Fibroblast of lung (primary cell): ENCODE data around the gene RGS12. TPM values are rescaled to one million over a fixed set of nuclear protein-coding genes. Genes with fewer than 3 reads are reported as not detected.
A peak's percentile ranks its signal among the peaks of the same experiment; 100 is the strongest.

Experiments used
- DNase-seq, 2 donors: peaks; one replicate each; pipeline versions ENCODE4 v3.0.0 to v3.0.0-alpha.2; 2010; ENCODE audit warnings: low read depth in 2 of 2
- H2AFZ ChIP-seq: 2 replicates; pipeline ENCODE4 v1.5.1; 2012; ENCODE audit warnings: low read length, control low read depth, inconsistent platforms
- H3K27ac ChIP-seq: 2 replicates; pipeline ENCODE4 v1.5.1; 2011; ENCODE audit warnings: low read length, control low read depth; ENCODE audit not compliant: insufficient read depth
- H3K27me3 ChIP-seq: 2 replicates; pipeline ENCODE4 v1.5.1; 2011; ENCODE audit warnings: mild to moderate bottlenecking, low read length; ENCODE audit not compliant: control insufficient read depth, insufficient read depth
- H3K36me3 ChIP-seq: 2 replicates; pipeline ENCODE4 v1.5.1; 2011; ENCODE audit warnings: low read length; ENCODE audit not compliant: control insufficient read depth, insufficient read depth
- H3K4me1 ChIP-seq: 2 replicates; pipeline ENCODE4 v1.5.1; 2011; ENCODE audit warnings: low read length; ENCODE audit not compliant: control insufficient read depth, insufficient read depth; ENCODE audit errors: extremely low read depth
- H3K4me2 ChIP-seq: 2 replicates; pipeline ENCODE4 v1.5.1; 2011; ENCODE audit warnings: low read length, control low read depth; ENCODE audit not compliant: insufficient read depth; ENCODE audit errors: extremely low read depth
- H3K4me3 ChIP-seq, 4 experiments: fragments of 200-600 bp in 1 of 4; sonication (generic) in 1 of 4; replicated peaks in 1 of 4; 2 replicates each; pipeline ENCODE4 v1.5.1; 2011 to 2016; ENCODE audit warnings: low read length in 4 of 4, low read depth in 3 of 4, mild to moderate bottlenecking in 3 of 4, control low read depth in 2 of 4, inconsistent platforms in 1 of 4, mixed read lengths in 1 of 4; ENCODE audit not compliant: insufficient read depth in 1 of 4; ENCODE audit errors: control extremely low read depth in 1 of 4
- H3K79me2 ChIP-seq: 2 replicates; pipeline ENCODE4 v1.5.1; 2012; ENCODE audit warnings: mild to moderate bottlenecking, low read length, inconsistent platforms; ENCODE audit not compliant: control insufficient read depth, insufficient read depth
- H3K9ac ChIP-seq: 2 replicates; pipeline ENCODE4 v1.5.1; 2011; ENCODE audit warnings: mild to moderate bottlenecking, low read length, control low read depth; ENCODE audit not compliant: insufficient read depth
- H3K9me3 ChIP-seq: 2 replicates; pipeline ENCODE4 v1.5.1; 2012; ENCODE audit warnings: low read depth, low read length; ENCODE audit not compliant: control insufficient read depth, insufficient read depth
- H4K20me1 ChIP-seq: 2 replicates; pipeline ENCODE4 v1.5.1; 2011; ENCODE audit warnings: low read length; ENCODE audit not compliant: control insufficient read depth, insufficient read depth; ENCODE audit errors: extremely low read depth
- CTCF ChIP-seq, 2 donors: IDR thresholded peaks in 1 of 2; conservative IDR thresholded peaks in 1 of 2; 1 replicate in 1 of 2; 2 replicates in 1 of 2; pipeline ENCODE4 v1.5.1; 2011 to 2012; ENCODE audit warnings: low read length in 2 of 2, control low read depth in 1 of 2, inconsistent platforms in 1 of 2, low read depth in 1 of 2, mild to moderate bottlenecking in 1 of 2
- EZH2 ChIP-seq: IDR thresholded peaks from 2 replicates; pipeline ENCODE4 v1.5.1; 2012; ENCODE audit warnings: low read length, control low read depth, mild to moderate bottlenecking; ENCODE audit errors: missing control alignments
- polyA plus RNA-seq, 2 donors: library from polyadenylated mRNA; depleted of rRNA in 1 of 2; stranded (reverse) in 1 of 2; unstranded in 1 of 2; fragments of >200 nt; gene quantifications; 2 replicates each; pipeline ENCODE4 v1.2.1, GENCODE V29; 2011 to 2012; ENCODE audit warnings: missing spikeins in 1 of 2
- total RNA-seq: library from RNA; depleted of rRNA; stranded (reverse); fragments of >200 nt; gene quantifications from 2 replicates; pipeline ENCODE4 v1.2.1, GENCODE V29; 2014

Gene RGS12
- total and polyA plus RNA-seq, 2 donors (not counting 1 experiment from before 2014, with no cell fraction given): 5.1 to 21.1 TPM

DNA sequence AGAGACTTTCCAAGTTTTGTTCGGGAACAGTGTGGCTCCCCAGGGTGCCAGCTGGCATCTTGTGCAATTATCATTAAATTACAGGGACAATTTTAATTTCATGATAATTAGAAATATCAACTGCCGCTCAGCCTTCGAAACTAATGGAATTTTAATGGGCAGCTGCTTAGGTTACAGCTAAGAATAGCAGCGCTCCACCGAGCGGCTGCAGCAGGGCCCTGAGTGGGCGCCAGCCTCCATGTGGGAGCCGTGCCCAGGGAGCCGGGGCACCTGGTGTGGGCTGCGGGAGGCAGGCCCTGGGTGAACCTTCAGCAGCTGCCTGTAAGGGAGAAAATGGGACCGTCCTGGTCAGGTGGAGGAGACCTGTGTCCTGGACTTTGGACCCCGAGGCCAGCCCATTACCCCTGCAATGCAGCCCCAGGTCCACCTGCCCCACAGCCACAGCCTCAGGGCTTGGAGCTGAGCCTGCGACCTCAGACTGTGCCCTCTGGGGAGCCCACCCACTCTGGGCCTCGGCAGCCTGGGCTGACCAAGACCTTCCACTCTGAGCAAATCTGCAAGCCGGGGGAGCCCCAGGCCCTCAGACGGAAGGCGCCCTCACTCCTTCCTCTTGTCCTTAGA lies 22.7 kb upstream of the RGS12 start:
- no peak overlapping the region for H3K27ac ChIP-seq
- H3K79me2 ChIP-seq: no peaks in the 10 kb centered on the region
- H3K36me3 ChIP-seq: no peaks in the 10 kb centered on the region
- no peak overlapping the region for H3K4me3 ChIP-seq
- no peak for TF ChIP-seq CTCF (conservative IDR thresholded peaks at IDR 0.05 in 1 of 2, IDR thresholded peaks at IDR 0.05 in 1 of 2; ENCODE audit: low read depth in 1 of 2, low read length in 2 of 2)
- no peak for TF ChIP-seq EZH2
- no peak overlapping the region for H2AFZ ChIP-seq
- no peaks in the 10 kb centered on the region for H3K9me3 ChIP-seq
- H4K20me1 ChIP-seq: no peaks in the 10 kb centered on the region
- H3K27me3 ChIP-seq: no peaks in the 10 kb centered on the region
- H3K4me1 ChIP-seq: no peaks in the 10 kb centered on the region
- H3K4me2 ChIP-seq: no peak overlapping the region
- H3K9ac ChIP-seq: no peak overlapping the region
- DNase-seq: peak in 1 of 2 donors; percentile 31

- H3K9me3 ChIP-seq: no peaks in the 10 kb centered on the region
- TF ChIP-seq CTCF (conservative IDR thresholded peaks at IDR 0.05 in 1 of 2, IDR thresholded peaks at IDR 0.05 in 1 of 2; ENCODE audit: low read depth in 1 of 2, low read length in 2 of 2): no peak
- DNase-seq: no peak
- no peaks in the 10 kb centered on the region for H3K27me3 ChIP-seq
- H3K4me2 ChIP-seq: no peak overlapping the region
- no peaks in the 10 kb centered on the region for H3K4me1 ChIP-seq
- H2AFZ ChIP-seq: no peak overlapping the region
- H3K9ac ChIP-seq: no peak overlapping the region
- no peaks in the 10 kb centered on the region for H3K79me2 ChIP-seq
- H3K36me3 ChIP-seq: no peaks in the 10 kb centered on the region
- no peaks in the 10 kb centered on the region for H4K20me1 ChIP-seq
- no peak overlapping the region for H3K27ac ChIP-seq
- no peak overlapping the region for H3K4me3 ChIP-seq
These were observed 21.7 kb upstream of the RGS12 start for GRCh38 chr4:3271131-3271530.

GRCh38 chr4:3276986-3277385 lies 15.8 kb upstream of the RGS12 start:
- Histone ChIP-seq H3K4me1 (peaks cover 5% of the 10 kb centered on the region), H3K9ac (no peak overlapping the region), H3K27ac (no peak overlapping the region), H3K36me3 (no peaks in the 10 kb centered on the region), H4K20me1 (no peaks in the 10 kb centered on the region), H3K4me2 (peak overlapping the region; percentile 5), H3K27me3 (peaks cover 3% of the 10 kb centered on the region), H3K4me3 (peak overlapping the region in 1 of 4 experiments; percentile 32), H3K79me2 (no peaks in the 10 kb centered on the region), H3K9me3 (no peaks in the 10 kb centered on the region), H2AFZ (peak overlapping the region; percentile 87)
- TF ChIP-seq EZH2: no peak
- no peak for TF ChIP-seq CTCF (conservative IDR thresholded peaks at IDR 0.05 in 1 of 2, IDR thresholded peaks at IDR 0.05 in 1 of 2; ENCODE audit: low read depth in 1 of 2, low read length in 2 of 2)
- peak; percentile 58 to 80 for DNase-seq
